ENCODE results near the gene SMO.

SMO gene

DNA sequence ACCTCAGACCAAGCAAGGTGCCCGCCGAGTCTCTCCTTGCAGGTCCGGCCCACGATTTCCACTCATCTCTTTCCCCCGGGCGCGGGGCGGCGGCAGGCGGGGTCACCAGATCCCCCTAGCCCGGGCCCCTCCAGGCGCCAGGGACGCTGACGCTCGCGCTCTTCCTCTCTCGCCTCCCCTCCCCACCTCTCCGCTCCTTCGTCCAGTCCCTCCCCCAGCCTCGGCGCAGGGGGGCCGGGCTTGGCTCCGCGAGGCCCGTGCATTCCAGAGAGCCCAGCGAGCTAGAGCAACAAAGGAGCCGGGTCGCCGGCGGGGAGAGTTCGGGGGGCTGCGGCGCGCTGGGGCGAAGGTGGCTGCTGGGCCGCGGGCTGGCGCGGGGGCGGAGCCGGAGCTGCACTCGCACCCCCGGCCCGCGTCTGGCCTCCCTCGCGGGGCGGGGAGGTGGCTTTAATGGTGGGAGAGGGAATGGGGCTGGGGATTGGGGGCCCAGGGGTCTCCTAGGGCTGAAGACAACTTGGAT is at the start of gene SMO:
Gene SMO (plus strand): TSS at position 262 of the 520 bp plus-strand sequence. CDS start 519 bp downstream, outside the sequence.
- no peak for DNase-seq (ENCODE audit: extremely low read depth, insufficient read length)
- Histone ChIP-seq H3K27me3 (replicated peaks; ENCODE audit: control insufficient read depth, insufficient read depth, low read length) (no peaks in the 10 kb centered on the region; the same call in 1 of the 2 replicates), H3K36me3 (ENCODE audit: control insufficient read depth, insufficient read depth, low read length) (no peaks in the 10 kb centered on the region), H3K4me3 (replicated peaks; ENCODE audit: low read depth, low read length) (peak within 1 kb of the TSS; percentile 60)
- no peak for TF ChIP-seq CTCF (IDR thresholded peaks at IDR 0.05; ENCODE audit: insufficient read depth, low read length, poor library complexity, severe bottlenecking)

DNA sequence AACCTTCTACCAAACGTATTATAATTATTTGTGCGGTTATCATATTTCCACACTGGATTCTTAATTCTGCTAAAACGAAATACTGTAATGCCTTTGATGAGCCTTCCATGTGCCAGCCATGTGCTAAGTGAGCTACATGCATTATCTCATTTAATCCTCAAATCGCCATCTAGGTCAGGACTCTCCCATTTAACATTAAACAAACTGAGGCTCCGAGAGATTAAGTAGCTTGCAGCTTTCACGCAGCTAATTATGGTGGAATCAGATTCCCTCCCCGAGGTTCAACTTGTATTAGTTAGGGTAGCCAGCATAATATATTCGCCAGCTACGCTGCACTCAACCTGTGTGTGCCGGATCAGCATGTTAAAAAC is 44.7 kb upstream of the SMO start:
- H3K36me3 ChIP-seq (ENCODE audit: control insufficient read depth, insufficient read depth, low read length) = peaks cover 6% of the 10 kb centered on the region
- TF ChIP-seq CTCF (IDR thresholded peaks at IDR 0.05; ENCODE audit: insufficient read depth, low read length, poor library complexity, severe bottlenecking) = no peak
- DNase-seq (ENCODE audit: extremely low read depth, insufficient read length) = no peak
- H3K4me3 ChIP-seq (replicated peaks; ENCODE audit: low read depth, low read length) = peak overlapping the region; percentile 75
- H3K27me3 ChIP-seq (replicated peaks; ENCODE audit: control insufficient read depth, insufficient read depth, low read length) = no peaks in the 10 kb centered on the region

DNA sequence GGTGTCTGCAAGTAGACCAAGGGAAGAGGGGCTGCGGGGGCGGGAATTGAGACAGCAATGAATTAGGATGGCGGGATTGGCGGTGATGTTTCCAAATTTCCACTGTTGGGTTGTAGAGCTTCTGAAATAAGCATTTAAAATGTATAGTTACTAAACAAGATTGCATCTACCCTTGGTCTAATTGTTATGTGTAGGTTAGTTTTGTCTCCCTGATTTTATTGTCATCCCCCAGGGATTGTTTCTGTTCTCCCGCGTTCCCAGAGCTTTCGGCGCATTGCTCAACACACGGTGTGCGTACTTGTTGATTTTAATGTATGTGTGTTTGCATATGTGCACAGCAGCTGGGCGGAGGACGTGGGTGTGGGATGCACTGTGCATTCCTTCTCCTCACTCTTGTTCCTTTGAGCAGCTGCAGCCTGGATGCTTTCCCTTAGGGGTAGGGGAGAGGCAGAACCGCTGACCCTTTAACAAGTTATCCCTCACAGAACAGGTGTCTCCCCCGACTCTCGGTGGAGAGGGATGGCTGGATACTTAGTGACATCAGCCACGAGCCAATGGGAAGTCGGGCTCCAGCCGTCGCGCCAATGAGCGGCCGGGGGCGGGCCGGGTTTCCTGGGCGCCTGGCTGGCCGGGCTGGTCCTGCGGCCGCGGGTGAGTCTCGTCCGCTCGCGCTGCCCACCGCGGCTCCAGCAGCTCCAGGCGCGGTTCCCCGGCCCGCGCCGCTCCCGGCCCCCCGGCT is 44.2 kb upstream of the SMO start, which contains the start of gene TSPAN33:
Gene TSPAN33 (plus strand): TSS at position 613 of the 739 bp plus-strand sequence. CDS start 274 bp downstream, outside the sequence.
- Histone ChIP-seq H3K4me3 (replicated peaks; ENCODE audit: low read depth, low read length) (peak within 1 kb of the TSS; percentile 75), H3K27me3 (replicated peaks; ENCODE audit: control insufficient read depth, insufficient read depth, low read length) (no peaks in the 10 kb centered on the region), H3K36me3 (ENCODE audit: control insufficient read depth, insufficient read depth, low read length) (peaks cover 6% of the 10 kb centered on the region)
- TF ChIP-seq CTCF (IDR thresholded peaks at IDR 0.05; ENCODE audit: insufficient read depth, low read length, poor library complexity, severe bottlenecking) = no peak
- peak; percentile 84 for DNase-seq (ENCODE audit: extremely low read depth, insufficient read length)

GRCh38 chr7:129144834-129145668 is 43.4 kb upstream of the SMO start:
- Histone ChIP-seq H3K36me3 (ENCODE audit: control insufficient read depth, insufficient read depth, low read length) (peaks cover 10% of the 10 kb centered on the region), H3K27me3 (replicated peaks; ENCODE audit: control insufficient read depth, insufficient read depth, low read length) (no peaks in the 10 kb centered on the region)
- DNase-seq (ENCODE audit: extremely low read depth, insufficient read length) = peak; percentile 46

More at GRCh38 chr7:129144834-129145668, 43.4 kb upstream of the SMO start:
- H3K4me3 ChIP-seq (replicated peaks; ENCODE audit: low read depth, low read length) = peak overlapping the region; percentile 75
- TF ChIP-seq CTCF (IDR thresholded peaks at IDR 0.05; ENCODE audit: insufficient read depth, low read length, poor library complexity, severe bottlenecking) = peak; percentile 73
